Lung (tissue), 12 donors: Measurements from ENCODE around the gene PRKCE. TPM values are rescaled to one million over a fixed set of nuclear protein-coding genes. Genes with fewer than 3 reads are reported as not detected.

Source experiments
- ATAC-seq: fragments of 200-7000 bp; cut with Tn5 transposase; one replicate; pipeline ENCODE4 v1.9.1; 2020; ENCODE audit warnings: moderate number of reproducible peaks; ENCODE audit not compliant: insufficient read depth, low FRiP score
- DNase-seq, 3 donors: peaks; one replicate each; pipeline ENCODE4 v3.0.0-alpha.2; 2013 to 2017
- H3K27ac ChIP-seq, 2 donors: one replicate each; pipeline ENCODE4 v1.5.1; 2013; ENCODE audit warnings: mild to moderate bottlenecking in 2 of 2, moderate library complexity in 2 of 2, control low read depth in 1 of 2, inconsistent platforms in 1 of 2, low read depth in 1 of 2, low read length in 1 of 2
- H3K27me3 ChIP-seq, 3 donors: one replicate each; pipeline ENCODE4 v1.5.1; 2013; ENCODE audit warnings: low read length in 2 of 3; ENCODE audit not compliant: control insufficient read depth in 3 of 3, insufficient read depth in 3 of 3
- H3K36me3 ChIP-seq, 4 donors: one replicate each; pipeline ENCODE4 v1.5.1; 2013; ENCODE audit warnings: low read length in 4 of 4, mild to moderate bottlenecking in 1 of 4, moderate library complexity in 1 of 4; ENCODE audit not compliant: control insufficient read depth in 4 of 4, insufficient read depth in 4 of 4
- H3K4me1 ChIP-seq, 5 donors: one replicate each; pipeline ENCODE4 v1.5.1; 2013; ENCODE audit warnings: low read length in 5 of 5, mild to moderate bottlenecking in 2 of 5, moderate library complexity in 1 of 5; ENCODE audit not compliant: control insufficient read depth in 5 of 5, insufficient read depth in 5 of 5
- H3K4me3 ChIP-seq: one replicate; pipeline ENCODE4 v1.5.1; 2013; ENCODE audit warnings: mild to moderate bottlenecking, control low read depth, moderate library complexity
- H3K9ac ChIP-seq, 2 donors: one replicate each; pipeline ENCODE4 v1.5.1; 2013; ENCODE audit warnings: low read length in 2 of 2, control low read depth in 1 of 2; ENCODE audit not compliant: insufficient read depth in 1 of 2
- H3K9me3 ChIP-seq, 4 donors: one replicate each; pipeline ENCODE4 v1.5.1; 2013; ENCODE audit warnings: low read length in 3 of 4, mild to moderate bottlenecking in 1 of 4, moderate library complexity in 1 of 4; ENCODE audit not compliant: control insufficient read depth in 4 of 4, insufficient read depth in 3 of 4
- WGBS, 2 donors: extraction: QIAGEN DNeasy Blood & Tissue Kit; methylation state at CpG; one replicate each; pipeline ENCODE4 v1.1.7; 2013; 5-methylcytosine and 5-hydroxymethylcytosine counted together
- polyA plus RNA-seq, 2 donors: library from polyadenylated mRNA; stranded (reverse); fragments of 200-250 nt; gene quantifications; one replicate each; pipeline ENCODE4 v1.2.1, GENCODE V29; 2013
- total RNA-seq, 2 donors: library from RNA; depleted of rRNA in 1 of 2; stranded (reverse); fragments of >200 nt in 1 of 2; gene quantifications; one replicate each; pipeline ENCODE4 v1.2.1, GENCODE V29; 2014 to 2021
- TF ChIP-seq, protein P1 (sequence below): IDR thresholded peaks from 2 replicates; pipeline ENCODE4 v1.5.1; 2012; ENCODE audit warnings: mild to moderate bottlenecking; ENCODE audit errors: control extremely low read depth, extremely low read depth
- donor health status: control.
- donor health status: control.
- donor health status: Bipolar disorder and iron deficiency.
- donor health status: healthy.
- donor health status: DM: yes; HTN: yes; CAD: no.

The PRKCE gene
- total and polyA plus RNA-seq, 4 donors = 12.5 to 82.2 (median 32.1) TPM

DNA sequence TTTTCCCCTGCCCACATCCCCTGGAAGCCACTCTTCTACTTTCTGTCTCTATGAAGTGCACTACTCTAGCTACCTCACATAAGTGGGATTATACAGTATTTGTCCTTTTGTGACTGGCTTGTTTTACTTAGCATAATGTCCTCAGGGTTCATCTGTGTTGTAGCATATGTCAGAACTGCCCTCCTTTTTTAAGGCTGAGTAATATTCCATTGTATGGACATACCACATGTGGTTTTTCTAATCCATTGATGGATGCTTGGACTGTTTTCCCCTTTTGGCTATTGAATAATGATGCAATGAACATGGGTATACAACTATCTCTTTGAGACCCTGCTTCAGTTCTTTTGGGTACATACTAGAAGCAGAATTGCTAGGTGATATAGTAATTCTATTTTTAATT lies 95.9 kb downstream of the PRKCE start:
- DNase-seq = no peak
- H3K4me3 ChIP-seq = no peak overlapping the region

DNA sequence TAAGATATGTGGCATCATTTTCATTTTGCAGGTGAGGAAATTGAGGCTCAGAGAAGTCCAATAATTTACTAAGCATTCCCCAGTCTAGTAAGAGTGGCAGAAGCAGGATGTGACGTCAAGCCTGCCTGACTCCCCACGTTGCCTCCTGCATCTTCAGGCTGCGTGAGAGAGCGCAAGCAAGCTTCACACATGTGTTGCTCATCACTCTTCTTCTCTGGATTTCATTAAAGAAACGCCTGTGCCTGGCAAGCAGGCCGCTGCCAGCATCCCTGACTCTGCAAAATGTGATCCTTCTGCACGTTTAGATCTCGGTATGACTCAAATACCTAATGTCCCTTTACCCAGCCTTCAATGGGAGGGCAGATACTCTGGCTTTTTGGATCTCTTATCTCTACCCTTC lies 96.8 kb downstream of the PRKCE start:
- H3K9ac ChIP-seq = no peak overlapping the region
- TF ChIP-seq, protein P1, sequence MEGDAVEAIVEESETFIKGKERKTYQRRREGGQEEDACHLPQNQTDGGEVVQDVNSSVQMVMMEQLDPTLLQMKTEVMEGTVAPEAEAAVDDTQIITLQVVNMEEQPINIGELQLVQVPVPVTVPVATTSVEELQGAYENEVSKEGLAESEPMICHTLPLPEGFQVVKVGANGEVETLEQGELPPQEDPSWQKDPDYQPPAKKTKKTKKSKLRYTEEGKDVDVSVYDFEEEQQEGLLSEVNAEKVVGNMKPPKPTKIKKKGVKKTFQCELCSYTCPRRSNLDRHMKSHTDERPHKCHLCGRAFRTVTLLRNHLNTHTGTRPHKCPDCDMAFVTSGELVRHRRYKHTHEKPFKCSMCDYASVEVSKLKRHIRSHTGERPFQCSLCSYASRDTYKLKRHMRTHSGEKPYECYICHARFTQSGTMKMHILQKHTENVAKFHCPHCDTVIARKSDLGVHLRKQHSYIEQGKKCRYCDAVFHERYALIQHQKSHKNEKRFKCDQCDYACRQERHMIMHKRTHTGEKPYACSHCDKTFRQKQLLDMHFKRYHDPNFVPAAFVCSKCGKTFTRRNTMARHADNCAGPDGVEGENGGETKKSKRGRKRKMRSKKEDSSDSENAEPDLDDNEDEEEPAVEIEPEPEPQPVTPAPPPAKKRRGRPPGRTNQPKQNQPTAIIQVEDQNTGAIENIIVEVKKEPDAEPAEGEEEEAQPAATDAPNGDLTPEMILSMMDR = no peak
- no peaks in the 10 kb centered on the region for H3K27me3 ChIP-seq
- whole genome bisulfite sequencing, 2 donors = 66 to 74% methylated on average over 8 of the region's 8 CpGs
- no peak overlapping the region for H3K27ac ChIP-seq
- H3K9me3 ChIP-seq = peaks cover 0 to 5% (median under 1%) of the 10 kb centered on the region in 4 donors
- DNase-seq (no peak), ATAC-seq (no peak)
- peaks cover 0 to 12% (median 4%) of the 10 kb centered on the region in 5 donors for H3K4me1 ChIP-seq
- H3K4me3 ChIP-seq = no peak overlapping the region
- no peaks in the 10 kb centered on the region for H3K36me3 ChIP-seq

More for the DNA sequence above, 95.9 kb downstream of the PRKCE start:
- Histone ChIP-seq H3K27ac (no peak overlapping the region), H3K36me3 (no peaks in the 10 kb centered on the region), H3K9me3 (peaks cover 0 to 5% (median under 1%) of the 10 kb centered on the region in 4 donors), H3K4me1 (peaks cover 0 to 11% (median 4%) of the 10 kb centered on the region in 5 donors), H3K9ac (no peak overlapping the region), H3K27me3 (no peaks in the 10 kb centered on the region)
- TF ChIP-seq, protein P1 = no peak
- no peak for ATAC-seq

DNA sequence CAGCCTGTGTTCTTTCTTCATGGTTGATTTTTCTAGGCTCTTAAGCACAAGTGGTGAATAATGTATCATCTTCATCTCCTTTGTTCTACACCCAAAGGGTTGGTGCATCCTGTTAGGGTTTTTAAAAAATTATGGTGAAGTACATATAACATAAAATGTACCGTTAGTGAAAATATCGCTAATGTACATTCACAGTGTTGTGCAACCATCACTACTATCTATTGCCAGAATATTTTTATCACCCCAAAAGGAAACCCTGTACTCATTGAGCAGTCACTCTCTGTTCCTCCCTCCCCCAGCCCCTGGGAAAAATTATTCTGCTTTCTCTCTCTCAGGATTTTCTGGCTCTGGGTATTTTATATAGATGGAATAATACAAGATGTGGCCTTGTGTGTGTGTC lies 98.5 kb downstream of the PRKCE start:
- WGBS, 2 donors = 25 to 50% methylated on average over 2 of the region's 2 CpGs
- Histone ChIP-seq H3K36me3 (no peaks in the 10 kb centered on the region), H3K9ac (no peak overlapping the region), H3K27me3 (no peaks in the 10 kb centered on the region), H3K9me3 (peaks cover 0 to 5% (median under 1%) of the 10 kb centered on the region in 4 donors), H3K4me3 (no peak overlapping the region), H3K4me1 (peaks cover 0 to 24% (median 9%) of the 10 kb centered on the region in 5 donors), H3K27ac (no peak overlapping the region)
- DNase-seq (peak in 2 of 3 donors; percentile 48 to 68), ATAC-seq (no peak)
- TF ChIP-seq, protein P1 = no peak

DNA sequence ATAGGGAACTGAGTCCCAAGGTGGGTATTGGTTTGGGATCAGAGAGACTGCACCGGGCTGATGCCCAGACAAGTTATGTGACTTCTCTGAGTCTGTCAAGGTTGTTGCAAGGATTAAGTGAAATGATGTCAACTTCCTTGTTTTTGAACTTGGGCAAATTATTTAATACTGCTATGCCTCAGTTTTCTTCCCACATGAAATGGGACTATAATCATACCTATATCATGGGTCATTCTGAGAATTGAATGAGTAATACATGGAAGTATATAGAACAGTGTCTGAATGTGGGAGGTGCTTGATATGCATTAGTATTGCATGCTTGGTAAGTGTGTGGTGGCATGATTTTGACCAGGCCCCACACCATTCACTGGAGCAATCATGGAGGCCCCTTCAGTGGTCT lies 99.0 kb downstream of the PRKCE start:
- H3K27me3 ChIP-seq = no peaks in the 10 kb centered on the region
- DNase-seq (no peak), ATAC-seq (no peak)
- H3K9me3 ChIP-seq = peaks cover 0 to 5% (median under 1%) of the 10 kb centered on the region in 4 donors
- H3K4me1 ChIP-seq = peaks cover 0 to 24% (median 11%) of the 10 kb centered on the region in 5 donors
- WGBS, 2 donors = 89 to 96% methylated on average over 1 of the region's 1 CpG
- no peak overlapping the region for H3K27ac ChIP-seq
- no peaks in the 10 kb centered on the region for H3K36me3 ChIP-seq
- TF ChIP-seq, protein P1 = no peak
- H3K9ac ChIP-seq = no peak overlapping the region
- H3K4me3 ChIP-seq = no peak overlapping the region
